Breast epithelium (tissue), 4 donors: Measurements from ENCODE around the gene LAIR1. TPM values are rescaled to one million over a fixed set of nuclear protein-coding genes. Genes with fewer than 3 reads are reported as not detected.

ENCODE experiments used
- DNase-seq, 2 donors: peaks; one replicate each; pipeline ENCODE4 v3.0.0-alpha.2; 2019; ENCODE audit warnings: low spot score in 2 of 2
- H3K27ac ChIP-seq, 2 donors: fragments of 200-600 bp; sonication (generic) in 1 of 2; one replicate each; pipeline ENCODE4 v1.5.1; 2016 to 2019; ENCODE audit warnings: mild to moderate bottlenecking in 1 of 2
- H3K27me3 ChIP-seq, 2 donors: fragments of 200-600 bp; sonication (generic) in 1 of 2; one replicate each; pipeline versions ENCODE4 v1.5.1 to v1.6.0; 2017 to 2019; ENCODE audit warnings: control low read depth in 1 of 2, mild to moderate bottlenecking in 1 of 2
- H3K36me3 ChIP-seq: fragments of 200-600 bp; one replicate; pipeline ENCODE4 v1.5.1; 2019
- H3K4me1 ChIP-seq, 2 donors: fragments of 200-600 bp; sonication (generic); one replicate each; pipeline ENCODE4 v1.5.1; 2016 to 2019; ENCODE audit warnings: control low read depth in 1 of 2
- H3K4me3 ChIP-seq, 3 donors: fragments of 200-600 bp; sonication (generic); 1 replicate in 2 of 3; 2 replicates in 1 of 3; pipeline ENCODE4 v1.5.1; 2016 to 2019; ENCODE audit warnings: mild to moderate bottlenecking in 3 of 3, moderate library complexity in 2 of 3
- H3K9me3 ChIP-seq, 2 donors: fragments of 200-600 bp; sonication (generic) in 1 of 2; one replicate each; pipeline ENCODE4 v1.5.1; 2016 to 2019; ENCODE audit warnings: control low read depth in 1 of 2
- POLR2A ChIP-seq: fragments of 450-650 bp; IDR thresholded peaks from one replicate; pipeline ENCODE4 v1.6.1; 2016; ENCODE audit warnings: antibody characterized with exemption, mild to moderate bottlenecking, moderate library complexity
- POLR2AphosphoS5 ChIP-seq, 3 donors: sonication (generic); formaldehyde crosslinking; IDR thresholded peaks; one replicate each; pipeline ENCODE4 v1.6.1; 2017; ENCODE audit warnings: antibody characterized with exemption in 3 of 3
- intact Hi-C: fragments of 100-400 bp; cut with DNase I; formaldehyde crosslinking; loops from one replicate; pipeline ENCODE4 v1.15.1; 2023; ENCODE audit warnings: low total_unique reads
- total RNA-seq, 3 donors: library from RNA; depleted of rRNA; stranded (reverse); fragments of >200 nt; gene quantifications; one replicate each; pipeline ENCODE4 v1.1.0, GENCODE V29; 2016
- TF ChIP-seq, protein P1 (sequence below), 3 donors: fragments of 450-650 bp; IDR thresholded peaks; one replicate each; pipeline ENCODE4 v1.5.1; 2016 to 2017; ENCODE audit warnings: antibody characterized with exemption in 3 of 3, mild to moderate bottlenecking in 3 of 3, moderate library complexity in 3 of 3

The LAIR1 gene
- total RNA-seq, 3 donors from 2014 or later = 11.8 to 44.5 (median 23.1) TPM

DNA sequence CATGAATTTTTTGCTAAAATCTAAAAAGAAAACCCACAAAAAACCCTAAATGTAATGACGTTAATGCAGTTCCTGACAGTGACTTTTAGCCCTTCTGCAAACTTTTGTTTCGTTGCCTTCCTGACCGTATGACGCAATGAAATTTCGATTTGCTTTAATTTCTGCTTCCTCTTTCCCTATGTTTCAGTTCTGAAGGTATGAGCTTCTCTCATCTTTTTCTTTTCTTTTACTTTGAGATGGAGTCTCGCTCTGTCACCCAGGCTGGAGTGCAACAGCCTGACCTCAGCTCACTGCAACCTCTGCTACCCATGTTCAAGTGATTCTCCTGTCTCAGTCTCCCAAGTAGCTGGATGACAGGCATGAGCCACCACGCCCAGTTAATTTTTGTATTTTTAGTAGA, 45.7 kb downstream of the LAIR1 start:
- Histone ChIP-seq H3K36me3 (no peaks in the 10 kb centered on the region), H3K27ac (no peak overlapping the region), H3K4me1 (no peaks in the 10 kb centered on the region), H3K27me3 (peaks cover 0 to 34% of the 10 kb centered on the region in 2 donors), H3K9me3 (peaks cover 0 to 3% of the 10 kb centered on the region in 2 donors), H3K4me3 (no peak overlapping the region)
- TF ChIP-seq, protein P1, sequence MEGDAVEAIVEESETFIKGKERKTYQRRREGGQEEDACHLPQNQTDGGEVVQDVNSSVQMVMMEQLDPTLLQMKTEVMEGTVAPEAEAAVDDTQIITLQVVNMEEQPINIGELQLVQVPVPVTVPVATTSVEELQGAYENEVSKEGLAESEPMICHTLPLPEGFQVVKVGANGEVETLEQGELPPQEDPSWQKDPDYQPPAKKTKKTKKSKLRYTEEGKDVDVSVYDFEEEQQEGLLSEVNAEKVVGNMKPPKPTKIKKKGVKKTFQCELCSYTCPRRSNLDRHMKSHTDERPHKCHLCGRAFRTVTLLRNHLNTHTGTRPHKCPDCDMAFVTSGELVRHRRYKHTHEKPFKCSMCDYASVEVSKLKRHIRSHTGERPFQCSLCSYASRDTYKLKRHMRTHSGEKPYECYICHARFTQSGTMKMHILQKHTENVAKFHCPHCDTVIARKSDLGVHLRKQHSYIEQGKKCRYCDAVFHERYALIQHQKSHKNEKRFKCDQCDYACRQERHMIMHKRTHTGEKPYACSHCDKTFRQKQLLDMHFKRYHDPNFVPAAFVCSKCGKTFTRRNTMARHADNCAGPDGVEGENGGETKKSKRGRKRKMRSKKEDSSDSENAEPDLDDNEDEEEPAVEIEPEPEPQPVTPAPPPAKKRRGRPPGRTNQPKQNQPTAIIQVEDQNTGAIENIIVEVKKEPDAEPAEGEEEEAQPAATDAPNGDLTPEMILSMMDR (IDR thresholded peaks at IDR 0.05) = no peak
- TF ChIP-seq POLR2A (no peak), POLR2AphosphoS5 (IDR thresholded peaks at IDR 0.05) (no peak)
- no peak for DNase-seq
- intact Hi-C loops = no loop called here

GRCh38 chr19:54317965-54318240, 46.8 kb downstream of the LAIR1 start:
- Histone ChIP-seq H3K4me1 (no peaks in the 10 kb centered on the region), H3K36me3 (no peaks in the 10 kb centered on the region), H3K9me3 (peaks cover 0 to 3% of the 10 kb centered on the region in 2 donors), H3K4me3 (no peak overlapping the region), H3K27me3 (peaks cover 0 to 38% of the 10 kb centered on the region in 2 donors), H3K27ac (no peak overlapping the region)
- DNase-seq = no peak
- TF ChIP-seq, protein P1 (IDR thresholded peaks at IDR 0.05) = no peak
- TF ChIP-seq POLR2AphosphoS5 (IDR thresholded peaks at IDR 0.05) = no peak
- no peak for TF ChIP-seq POLR2A
- intact Hi-C loops = no loop called here

DNA sequence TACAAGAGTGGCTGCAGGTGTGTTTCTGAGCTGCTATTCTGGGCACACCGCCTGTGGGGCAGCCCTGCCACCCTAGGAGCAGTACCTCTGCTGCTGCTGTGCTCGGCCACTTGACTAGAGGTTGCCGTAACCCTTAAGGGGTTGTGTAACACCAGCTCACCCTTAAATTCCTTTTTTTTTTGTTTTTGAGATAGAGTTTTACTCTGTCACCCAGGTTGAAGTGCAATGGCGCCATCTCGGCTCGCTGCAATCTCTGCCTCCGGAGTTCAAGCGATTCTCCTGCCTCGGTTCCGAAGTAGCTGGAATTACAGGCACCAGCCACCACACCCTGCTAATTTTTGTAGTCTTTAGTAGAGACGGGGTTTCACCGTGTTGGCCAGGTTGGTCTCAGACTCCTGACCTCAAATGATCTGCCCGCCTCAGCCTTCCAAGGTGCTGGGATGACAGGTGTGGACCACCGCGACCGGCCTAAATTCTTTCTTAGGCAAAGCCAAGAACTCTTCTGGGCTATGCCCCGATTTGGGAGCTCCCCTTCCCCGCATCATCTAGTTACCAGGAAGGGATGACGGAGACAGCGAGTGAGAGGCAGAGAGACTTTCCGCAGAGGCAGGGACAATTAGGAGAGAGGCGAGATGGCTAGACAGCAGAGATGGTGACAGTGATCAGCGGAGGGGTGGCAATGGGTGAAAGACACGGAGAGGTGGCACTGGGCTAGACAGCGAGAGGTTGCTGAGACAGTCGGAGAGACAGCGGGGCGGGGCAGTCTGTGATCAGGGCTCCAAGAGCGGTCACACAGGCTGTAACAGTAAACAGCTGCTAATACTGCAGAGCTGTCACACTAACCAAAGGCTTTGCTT, 47.4 kb downstream of the LAIR1 start:
- Histone ChIP-seq H3K27me3 (peaks cover 0 to 41% of the 10 kb centered on the region in 2 donors), H3K4me1 (no peaks in the 10 kb centered on the region), H3K9me3 (peaks cover 0 to 3% of the 10 kb centered on the region in 2 donors), H3K4me3 (no peak overlapping the region), H3K27ac (no peak overlapping the region), H3K36me3 (no peaks in the 10 kb centered on the region)
- no peak for DNase-seq
- no peak for TF ChIP-seq POLR2AphosphoS5 (IDR thresholded peaks at IDR 0.05)
- no peak for TF ChIP-seq POLR2A
- TF ChIP-seq, protein P1 (IDR thresholded peaks at IDR 0.05) = no peak
- intact Hi-C loops = no loop called here

- Histone ChIP-seq H3K4me3 (no peak overlapping the region), H3K27ac (no peak overlapping the region), H3K9me3 (no peaks in the 10 kb centered on the region), H3K27me3 (peaks cover 0 to 47% of the 10 kb centered on the region in 2 donors), H3K4me1 (no peaks in the 10 kb centered on the region), H3K36me3 (no peaks in the 10 kb centered on the region)
- no peak for DNase-seq
- intact Hi-C loops = no loop called here
- TF ChIP-seq POLR2AphosphoS5 (IDR thresholded peaks at IDR 0.05) (no peak), POLR2A (no peak)
- TF ChIP-seq, protein P1 (IDR thresholded peaks at IDR 0.05) = no peak
Measured at GRCh38 chr19:54316746-54317107, 48.0 kb downstream of the LAIR1 start.

DNA sequence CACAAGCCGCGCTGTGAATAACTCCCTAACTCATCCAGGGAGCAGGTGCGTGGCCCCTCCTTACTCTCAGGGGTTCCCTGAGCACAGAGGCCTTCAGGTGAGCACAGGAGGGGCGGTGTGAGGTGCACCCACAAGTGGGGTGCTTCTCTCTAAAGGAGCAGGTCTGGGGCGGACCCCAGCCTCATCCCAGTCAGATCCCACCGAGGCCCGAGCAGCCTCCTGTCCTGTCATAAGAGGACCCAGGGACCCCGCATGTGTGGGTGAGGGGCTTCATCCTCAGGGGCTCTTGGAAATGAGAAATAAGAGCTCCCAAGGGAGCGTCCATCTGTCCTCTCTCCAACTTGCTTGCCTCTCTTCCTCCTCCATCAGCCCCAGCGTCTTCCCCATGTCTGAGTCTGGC, 48.8 kb downstream of the LAIR1 start:
- H3K36me3 ChIP-seq = no peaks in the 10 kb centered on the region
- no peaks in the 10 kb centered on the region for H3K4me1 ChIP-seq
- intact Hi-C loops = no loop called here
- H3K9me3 ChIP-seq = no peaks in the 10 kb centered on the region
- no peak overlapping the region for H3K4me3 ChIP-seq
- TF ChIP-seq POLR2A (no peak), POLR2AphosphoS5 (IDR thresholded peaks at IDR 0.05) (no peak)
- TF ChIP-seq, protein P1 (IDR thresholded peaks at IDR 0.05) = no peak
- no peak for DNase-seq
- no peak overlapping the region for H3K27ac ChIP-seq
- peaks cover 0 to 48% of the 10 kb centered on the region in 2 donors for H3K27me3 ChIP-seq
